SU-DHL-6 (cell line): ENCODE data around the gene PTPRN2.

Experiments used
- CTCF ChIP-seq: fragments of 200-600 bp; sonication (generic); IDR thresholded peaks from one replicate; pipeline ENCODE4 v1.5.1; 2017; ENCODE audit warnings: antibody characterized with exemption, mild to moderate bottlenecking, low read length, moderate library complexity; ENCODE audit not compliant: insufficient read depth, poor library complexity, severe bottlenecking
- EZH2phosphoT487 ChIP-seq: fragments of 200-600 bp; sonication (generic), shearing (Covaris generic); conservative IDR thresholded peaks from 2 replicates; pipeline ENCODE4 v1.6.1; 2018; ENCODE audit warnings: mild to moderate bottlenecking, antibody characterized with exemption, low read length, moderate library complexity, mixed read lengths

- TF ChIP-seq CTCF (no peak), EZH2phosphoT487 (no peak)
Measured at GRCh38 chr7:158524749-158525635, 62.6 kb downstream of the PTPRN2 start.
